Progenitor cell of endocrine pancreas (in vitro differentiated cells): Measurements from ENCODE around the gene MAST4. TPM values are rescaled to one million over a fixed set of nuclear protein-coding genes. Genes with fewer than 3 reads are reported as not detected.

Source experiments
- DNase-seq: peaks from one replicate; pipeline ENCODE4 v3.0.0; 2021; ENCODE audit warnings: low spot score; ENCODE audit not compliant: unreplicated experiment
- H3K27ac Mint-ChIP-seq: 2 replicates; pipeline ENCODE4 v1.8.0; 2021; ENCODE audit warnings: mild to moderate bottlenecking, moderate library complexity, mixed read lengths
- H3K27me3 Mint-ChIP-seq: 2 replicates; pipeline ENCODE4 v1.8.0; 2021; ENCODE audit warnings: mixed read lengths
- H3K36me3 Mint-ChIP-seq: 2 replicates; pipeline ENCODE4 v1.8.0; 2022; ENCODE audit warnings: mixed read lengths; ENCODE audit not compliant: insufficient read depth
- H3K4me1 Mint-ChIP-seq: 2 replicates; pipeline ENCODE4 v1.8.0; 2021; ENCODE audit warnings: low read depth, mixed read lengths
- H3K4me3 Mint-ChIP-seq: 2 replicates; pipeline ENCODE4 v1.8.0; 2021; ENCODE audit warnings: low read depth, mild to moderate bottlenecking, moderate library complexity, mixed read lengths
- H3K9me3 Mint-ChIP-seq: 2 replicates; pipeline ENCODE4 v1.8.0; 2021; ENCODE audit warnings: low read depth, mixed read lengths
- total RNA-seq: library from RNA; stranded (reverse); gene quantifications from 2 replicates; pipeline ENCODE4 v1.2.1, GENCODE V29; 2021
- TF ChIP-seq, protein P1 (sequence below): fragments of 200-600 bp; sonication (generic); IDR thresholded peaks from one replicate; pipeline ENCODE4 v1.5.0; 2021; ENCODE audit warnings: antibody characterized with exemption, mild to moderate bottlenecking; ENCODE audit not compliant: unreplicated experiment

MAST4 gene
- total RNA-seq, 1 donor from 2014 or later, result 45.3 TPM

DNA sequence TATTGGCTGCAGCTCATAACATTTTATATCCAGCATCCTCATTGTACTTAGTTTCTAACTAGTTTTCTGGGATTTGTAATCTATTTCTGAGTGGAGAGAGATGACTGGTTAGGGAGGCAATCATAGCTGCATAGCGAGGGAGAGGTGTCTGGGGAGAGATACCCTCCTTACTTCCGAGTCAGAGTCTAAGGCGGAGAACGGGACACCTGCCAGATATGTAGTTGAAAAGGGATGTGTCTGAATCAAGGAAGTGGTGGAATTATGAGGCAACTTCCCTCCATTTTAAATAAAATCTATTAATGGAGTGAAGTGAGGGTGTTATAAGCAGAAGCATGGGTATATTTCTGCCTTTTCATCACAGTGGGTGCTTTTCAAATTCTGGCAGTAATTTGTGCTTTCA lies 126.5 kb downstream of the MAST4 start:
- H3K4me1 Mint-ChIP-seq, result peaks cover 22% of the 10 kb centered on the region
- peaks cover 2% of the 10 kb centered on the region for H3K27me3 Mint-ChIP-seq
- H3K36me3 Mint-ChIP-seq, result no peaks in the 10 kb centered on the region
- TF ChIP-seq, protein P1, sequence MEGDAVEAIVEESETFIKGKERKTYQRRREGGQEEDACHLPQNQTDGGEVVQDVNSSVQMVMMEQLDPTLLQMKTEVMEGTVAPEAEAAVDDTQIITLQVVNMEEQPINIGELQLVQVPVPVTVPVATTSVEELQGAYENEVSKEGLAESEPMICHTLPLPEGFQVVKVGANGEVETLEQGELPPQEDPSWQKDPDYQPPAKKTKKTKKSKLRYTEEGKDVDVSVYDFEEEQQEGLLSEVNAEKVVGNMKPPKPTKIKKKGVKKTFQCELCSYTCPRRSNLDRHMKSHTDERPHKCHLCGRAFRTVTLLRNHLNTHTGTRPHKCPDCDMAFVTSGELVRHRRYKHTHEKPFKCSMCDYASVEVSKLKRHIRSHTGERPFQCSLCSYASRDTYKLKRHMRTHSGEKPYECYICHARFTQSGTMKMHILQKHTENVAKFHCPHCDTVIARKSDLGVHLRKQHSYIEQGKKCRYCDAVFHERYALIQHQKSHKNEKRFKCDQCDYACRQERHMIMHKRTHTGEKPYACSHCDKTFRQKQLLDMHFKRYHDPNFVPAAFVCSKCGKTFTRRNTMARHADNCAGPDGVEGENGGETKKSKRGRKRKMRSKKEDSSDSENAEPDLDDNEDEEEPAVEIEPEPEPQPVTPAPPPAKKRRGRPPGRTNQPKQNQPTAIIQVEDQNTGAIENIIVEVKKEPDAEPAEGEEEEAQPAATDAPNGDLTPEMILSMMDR, result no peak
- no peak overlapping the region for H3K27ac Mint-ChIP-seq
- DNase-seq, result no peak
- H3K9me3 Mint-ChIP-seq, result no peaks in the 10 kb centered on the region
- H3K4me3 Mint-ChIP-seq, result no peak overlapping the region

DNA sequence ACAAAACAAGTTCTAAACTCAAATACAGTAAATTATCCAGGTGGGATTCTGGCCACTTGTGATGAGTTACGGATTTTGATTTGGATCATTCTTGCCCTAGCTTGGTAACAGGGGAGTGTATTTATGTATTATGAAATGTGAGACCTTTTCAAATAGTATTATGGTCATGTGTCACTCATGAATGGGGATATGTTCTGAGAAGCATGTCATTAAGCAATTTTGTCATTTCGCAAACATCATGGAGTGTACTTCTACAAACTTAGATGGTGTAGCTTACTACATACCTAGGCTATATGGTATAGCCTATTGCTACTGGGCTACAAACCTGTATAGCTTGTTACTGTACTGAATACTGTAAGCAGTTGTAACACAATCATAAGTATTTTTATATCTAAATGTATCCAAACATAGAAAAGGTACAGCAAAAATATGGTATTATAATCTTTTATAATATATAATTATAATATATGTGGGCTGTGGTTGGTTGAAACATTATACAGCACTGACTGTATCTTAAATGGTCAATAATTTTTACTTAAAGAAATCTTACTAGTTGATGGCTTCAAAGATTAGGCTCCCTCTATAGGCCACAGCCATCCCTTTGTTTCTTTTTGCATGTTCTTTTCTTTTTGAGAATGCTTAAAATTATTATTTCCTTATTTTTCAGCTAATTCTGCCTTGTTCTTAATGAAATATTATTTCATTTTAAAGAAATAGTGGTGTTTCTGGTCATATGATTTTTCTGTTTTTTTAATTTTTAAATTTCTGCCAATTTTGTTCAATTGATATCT lies 128.4 kb downstream of the MAST4 start:
- Mint-ChIP-seq H3K27ac (no peak overlapping the region), H3K36me3 (no peaks in the 10 kb centered on the region), H3K27me3 (no peaks in the 10 kb centered on the region), H3K4me3 (no peak overlapping the region), H3K4me1 (peaks cover 21% of the 10 kb centered on the region), H3K9me3 (no peaks in the 10 kb centered on the region)
- no peak for DNase-seq
- TF ChIP-seq, protein P1, result no peak

DNA sequence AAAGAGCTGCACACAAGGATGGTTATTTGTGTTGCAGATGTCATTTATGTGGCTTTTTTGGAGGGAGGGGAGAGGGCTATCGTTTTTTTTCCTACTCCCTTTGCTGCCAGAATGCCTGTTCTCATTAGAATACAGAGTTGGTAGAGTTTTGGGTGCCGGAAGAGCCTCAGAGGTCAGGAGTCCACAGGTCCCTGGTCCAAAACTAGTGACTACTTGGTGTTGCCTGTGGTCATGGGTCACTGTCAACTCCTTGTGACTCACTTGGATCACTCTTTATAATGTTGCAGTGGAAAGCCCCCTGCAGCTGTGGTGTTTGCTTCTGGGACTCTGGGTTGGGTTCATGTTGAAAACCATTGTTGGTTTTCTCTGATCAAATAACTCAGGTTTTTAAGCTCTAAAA lies 131.4 kb downstream of the MAST4 start:
- peaks cover 12% of the 10 kb centered on the region for H3K4me1 Mint-ChIP-seq
- H3K36me3 Mint-ChIP-seq, result no peaks in the 10 kb centered on the region
- H3K27me3 Mint-ChIP-seq, result no peaks in the 10 kb centered on the region
- H3K27ac Mint-ChIP-seq, result no peak overlapping the region
- DNase-seq, result no peak
- TF ChIP-seq, protein P1, result no peak
- no peak overlapping the region for H3K4me3 Mint-ChIP-seq
- H3K9me3 Mint-ChIP-seq, result no peaks in the 10 kb centered on the region

GRCh38 chr5:66728049-66728448 lies 131.9 kb downstream of the MAST4 start:
- Mint-ChIP-seq H3K9me3 (no peaks in the 10 kb centered on the region), H3K27ac (no peak overlapping the region), H3K36me3 (no peaks in the 10 kb centered on the region), H3K27me3 (no peaks in the 10 kb centered on the region), H3K4me3 (no peak overlapping the region), H3K4me1 (peaks cover 12% of the 10 kb centered on the region)
- TF ChIP-seq, protein P1, result no peak
- DNase-seq, result no peak

GRCh38 chr5:66737096-66737495 lies 140.9 kb downstream of the MAST4 start:
- TF ChIP-seq, protein P1, result no peak

More at GRCh38 chr5:66737096-66737495, 140.9 kb downstream of the MAST4 start:
- Mint-ChIP-seq H3K27ac (no peak overlapping the region), H3K4me3 (no peak overlapping the region), H3K9me3 (no peaks in the 10 kb centered on the region), H3K36me3 (no peaks in the 10 kb centered on the region), H3K4me1 (peaks cover 27% of the 10 kb centered on the region), H3K27me3 (no peaks in the 10 kb centered on the region)
- DNase-seq, result no peak
